Renal cortex interstitium (tissue), 11 donors: ENCODE measurements around the gene COL15A1. TPM values are rescaled to one million over a fixed set of nuclear protein-coding genes. Genes with fewer than 3 reads are reported as not detected.

Experiments
- DNase-seq, 11 donors: peaks; one replicate each; pipeline ENCODE4 v3.0.0-alpha.2; 2013; ENCODE audit warnings: low read depth in 9 of 11, low spot score in 4 of 11; ENCODE audit errors: extremely low read depth in 1 of 11
- polyA plus RNA-seq, 3 donors: library from polyadenylated mRNA; unstranded; fragments of 120-200 nt; gene quantifications; one replicate each; pipeline ENCODE4 v1.2.1, GENCODE V29; 2013; ENCODE audit not compliant: insufficient read length in 3 of 3

Gene COL15A1
- polyA plus RNA-seq, 3 donors = 22.2 to 30.3 (median 23.0) TPM

DNA sequence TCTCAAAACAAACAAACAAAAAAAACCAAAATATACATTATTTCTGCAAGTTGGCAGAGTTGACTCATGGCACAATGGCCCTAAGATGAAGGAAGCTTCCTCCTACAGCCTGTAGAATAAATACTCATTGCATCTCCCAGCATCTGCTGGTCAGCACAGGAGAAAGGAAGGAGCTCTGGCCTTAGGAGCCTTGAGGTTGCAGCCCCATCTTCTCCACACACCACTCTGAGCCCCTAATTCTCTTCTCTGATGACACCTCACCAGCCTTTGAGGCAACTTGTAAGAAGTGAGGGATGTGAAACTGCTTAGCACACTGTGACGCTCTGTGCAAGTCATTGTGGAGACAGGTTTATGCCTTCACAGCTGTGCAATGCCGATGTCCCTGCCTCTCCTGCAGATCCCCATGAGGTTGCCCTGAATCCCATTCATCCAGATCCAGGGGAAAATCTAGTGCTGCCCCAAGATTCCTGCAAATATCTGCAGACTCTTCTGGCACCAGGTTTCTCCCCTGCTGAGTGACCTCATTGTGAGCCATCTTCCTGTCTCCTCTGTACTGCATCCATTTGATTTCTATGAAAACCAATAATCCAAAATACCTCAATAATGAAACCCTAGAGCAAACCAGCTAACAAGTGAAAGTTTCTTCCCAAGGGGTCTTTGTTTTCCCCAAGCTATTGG is 95.9 kb downstream of the COL15A1 start:
- DNase-seq = no peak

DNA sequence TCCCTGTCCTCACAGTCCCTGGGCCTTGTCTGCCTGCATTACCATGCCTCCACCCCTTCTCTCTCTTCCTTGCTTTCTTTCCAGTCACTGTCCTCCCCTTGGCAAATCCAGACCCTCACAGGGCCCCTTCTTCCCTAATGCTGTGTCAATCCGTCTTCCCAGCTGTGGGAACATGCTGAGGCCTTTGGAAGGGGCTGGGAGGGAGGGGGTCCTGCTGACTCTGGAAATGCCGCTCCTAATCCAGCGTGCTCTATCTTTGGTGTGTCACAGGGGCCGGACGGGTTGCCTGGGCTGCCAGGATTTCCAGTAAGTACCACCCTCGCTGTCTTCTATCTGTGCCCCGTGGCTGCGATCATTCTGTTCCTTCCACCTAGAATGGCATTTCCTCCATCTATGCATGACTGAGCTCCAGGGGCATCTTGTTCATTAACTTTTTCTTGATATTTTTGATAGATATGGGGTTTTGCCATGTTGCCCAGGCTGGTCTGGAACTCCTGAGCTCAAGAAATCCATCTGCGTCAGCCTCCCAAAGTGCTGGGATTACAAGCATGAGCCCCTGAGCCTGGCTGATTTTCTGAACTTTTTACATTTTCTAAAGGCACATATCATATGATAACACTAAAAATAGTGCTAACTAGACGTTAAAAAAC is 96.7 kb downstream of the COL15A1 start:
- no peak for DNase-seq

DNA sequence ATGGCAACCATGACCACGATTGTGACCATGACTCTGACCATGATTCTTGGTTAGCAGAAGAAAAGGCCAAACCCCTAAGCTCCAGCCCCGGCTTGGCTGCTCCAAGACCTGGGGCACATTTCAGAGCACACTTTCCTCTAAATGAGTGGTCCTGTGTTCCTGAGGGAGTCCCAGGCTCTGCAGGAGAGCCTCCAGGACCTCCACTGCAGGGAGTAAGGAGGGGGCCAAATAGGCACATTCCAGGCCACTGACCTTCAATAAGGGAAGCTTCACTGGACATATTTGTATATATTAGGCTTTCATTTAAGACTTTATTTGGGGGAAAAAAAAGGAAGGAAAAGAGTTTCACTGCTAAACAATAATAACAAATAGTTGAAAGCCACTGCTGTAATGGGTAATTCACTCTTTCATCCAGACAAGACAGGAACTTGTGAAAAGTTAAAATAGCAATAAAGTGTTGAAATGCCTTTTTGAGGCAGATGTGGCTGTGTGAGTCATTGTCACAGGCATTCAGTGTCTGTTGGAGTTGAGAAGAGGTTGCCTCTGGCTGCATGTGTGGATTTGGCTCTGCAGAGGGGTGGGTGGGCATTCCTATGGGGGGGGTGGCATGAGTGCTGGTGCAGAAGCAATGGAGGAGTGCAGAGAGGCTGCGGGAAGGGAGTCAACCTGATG is 97.3 kb downstream of the COL15A1 start:
- no peak for DNase-seq

DNA sequence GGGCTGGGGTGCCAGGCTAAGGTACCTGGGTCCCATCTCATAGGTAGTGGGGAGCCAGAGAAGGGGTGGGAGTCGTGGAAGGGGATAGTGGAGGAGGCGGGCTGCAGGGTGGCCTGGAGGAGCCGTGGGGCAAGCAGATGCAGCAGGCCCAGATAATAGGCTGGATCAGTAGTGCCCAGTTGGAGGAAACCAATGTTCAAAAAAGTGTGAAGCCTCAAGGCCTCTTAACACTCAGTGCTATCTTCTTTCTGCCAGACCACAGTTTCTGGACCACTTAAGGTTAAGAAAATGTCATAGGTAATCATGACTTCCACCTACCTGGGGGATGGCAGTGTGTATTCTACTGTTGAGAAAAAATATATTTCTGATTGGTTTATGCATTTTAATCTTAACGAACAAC is 97.9 kb downstream of the COL15A1 start:
- DNase-seq = no peak

DNA sequence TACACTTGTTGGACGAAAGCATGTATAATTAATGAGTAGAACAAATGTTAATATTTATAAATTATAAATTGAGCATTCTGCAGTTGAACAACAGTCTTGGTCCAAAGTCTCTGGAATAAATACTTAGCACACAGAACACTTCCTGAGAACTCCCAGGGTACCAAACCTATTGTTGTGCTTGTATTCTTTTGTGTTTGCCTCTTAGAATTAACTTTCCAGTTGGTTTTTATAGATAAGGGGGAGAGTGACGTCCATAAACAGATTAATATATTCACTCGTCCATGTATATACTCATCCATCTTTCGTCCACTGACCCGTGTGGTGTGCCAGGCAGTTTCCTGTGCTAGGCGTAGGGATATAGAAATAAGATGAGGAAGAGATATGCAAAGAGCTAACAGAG is 98.9 kb downstream of the COL15A1 start:
- DNase-seq = no peak

DNA sequence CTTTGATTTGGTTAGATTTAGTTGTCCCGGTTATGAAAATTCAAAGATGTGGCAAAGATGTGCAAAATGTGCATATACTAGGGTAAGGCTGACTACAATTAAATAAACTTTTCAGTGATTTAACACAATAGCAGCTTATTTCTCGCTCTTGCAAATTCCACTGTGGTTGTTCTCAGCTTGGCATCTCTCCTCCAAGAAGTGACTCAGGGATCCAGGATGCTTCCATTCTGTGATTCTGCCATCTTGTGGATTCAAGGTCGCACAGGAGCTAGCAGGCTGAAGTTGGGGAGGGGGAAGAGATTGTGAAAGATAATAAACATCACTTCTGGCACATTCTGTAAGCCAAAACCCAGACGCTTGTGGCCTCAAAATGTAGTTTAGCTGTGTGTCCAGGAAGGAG is 101.1 kb downstream of the COL15A1 start:
- no peak for DNase-seq

DNA sequence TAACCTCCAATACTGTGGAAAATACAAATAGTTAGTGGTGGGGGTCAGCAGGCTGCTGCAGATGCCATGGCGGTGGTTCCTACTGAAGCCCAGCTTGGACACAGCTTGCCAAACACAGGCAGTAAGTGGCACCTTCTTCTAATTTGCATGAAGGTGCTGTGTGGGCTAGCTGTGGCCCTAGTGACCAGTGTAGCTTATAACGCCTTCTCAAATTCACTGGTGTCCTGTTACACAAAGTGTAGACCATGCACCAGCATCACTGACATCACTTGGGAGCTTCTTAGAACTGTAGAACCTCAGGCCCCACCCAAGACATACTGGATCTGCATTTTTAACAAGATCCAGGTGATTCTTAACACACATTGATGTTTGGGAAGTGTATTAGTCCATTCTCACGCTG is 102.4 kb downstream of the COL15A1 start:
- DNase-seq = no peak

DNA sequence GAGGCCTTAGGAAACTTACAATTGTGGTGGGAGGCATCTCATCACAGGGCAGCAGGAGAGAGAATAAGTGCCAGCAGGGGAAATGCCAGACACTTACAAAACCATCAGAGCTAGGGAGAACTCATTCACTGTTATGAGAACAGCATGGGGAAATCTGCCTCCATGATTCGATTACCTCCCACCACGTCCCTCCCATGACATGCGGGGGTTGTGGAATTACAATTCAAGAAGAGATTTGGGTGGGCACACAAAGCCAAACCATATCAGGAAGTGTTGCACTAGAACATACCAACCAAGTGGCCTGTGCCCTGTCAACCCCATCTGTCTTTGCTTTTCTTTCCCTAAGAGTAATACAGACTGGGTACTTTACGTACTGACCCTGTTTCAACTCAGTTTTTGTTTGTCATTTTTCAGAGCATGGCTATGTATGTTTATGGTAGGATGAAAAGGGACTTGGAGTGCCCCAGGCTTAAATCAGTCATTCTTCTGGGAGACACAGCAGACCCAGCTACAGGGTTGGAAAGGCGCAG is 102.9 kb downstream of the COL15A1 start:
- no peak for DNase-seq

DNA sequence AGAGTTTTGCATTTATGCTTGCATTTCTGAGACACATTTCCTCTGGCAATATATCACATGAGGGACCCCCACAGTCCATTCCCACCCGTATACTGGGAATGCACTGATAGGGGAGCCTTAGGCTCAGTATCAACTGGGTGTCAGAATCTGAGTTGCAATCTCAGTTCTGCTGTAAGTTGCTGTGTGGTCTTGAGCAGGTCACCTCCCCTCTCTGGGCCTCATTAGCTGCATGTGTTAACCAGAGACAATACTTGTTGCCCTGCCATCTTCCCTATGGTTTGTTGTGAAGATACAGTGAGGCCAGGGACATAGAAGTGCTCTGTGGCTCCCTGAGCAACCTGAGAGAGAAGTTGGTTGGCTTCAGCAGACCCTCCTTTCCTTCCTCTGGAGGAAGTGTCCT is 105.5 kb downstream of the COL15A1 start:
- no peak for DNase-seq

DNA sequence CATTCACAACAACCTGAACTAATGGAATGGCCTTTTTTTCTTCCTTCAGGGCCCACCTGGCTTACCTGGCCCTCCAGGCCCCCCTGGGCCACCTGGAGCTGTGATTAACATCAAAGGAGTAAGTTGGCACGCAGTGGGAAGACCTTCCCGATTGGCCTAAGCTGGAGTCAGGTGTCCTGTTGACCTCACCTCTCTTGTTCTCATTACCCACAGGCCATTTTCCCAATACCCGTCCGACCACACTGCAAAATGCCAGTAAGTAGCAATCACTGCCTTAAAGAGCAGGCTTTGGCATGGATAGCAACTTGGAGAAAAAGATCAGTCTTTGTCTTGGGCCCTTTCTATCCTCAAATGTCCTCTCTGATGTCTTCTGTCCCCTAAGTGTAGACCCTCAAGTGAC is 105.9 kb downstream of the COL15A1 start:
- DNase-seq = no peak

DNA sequence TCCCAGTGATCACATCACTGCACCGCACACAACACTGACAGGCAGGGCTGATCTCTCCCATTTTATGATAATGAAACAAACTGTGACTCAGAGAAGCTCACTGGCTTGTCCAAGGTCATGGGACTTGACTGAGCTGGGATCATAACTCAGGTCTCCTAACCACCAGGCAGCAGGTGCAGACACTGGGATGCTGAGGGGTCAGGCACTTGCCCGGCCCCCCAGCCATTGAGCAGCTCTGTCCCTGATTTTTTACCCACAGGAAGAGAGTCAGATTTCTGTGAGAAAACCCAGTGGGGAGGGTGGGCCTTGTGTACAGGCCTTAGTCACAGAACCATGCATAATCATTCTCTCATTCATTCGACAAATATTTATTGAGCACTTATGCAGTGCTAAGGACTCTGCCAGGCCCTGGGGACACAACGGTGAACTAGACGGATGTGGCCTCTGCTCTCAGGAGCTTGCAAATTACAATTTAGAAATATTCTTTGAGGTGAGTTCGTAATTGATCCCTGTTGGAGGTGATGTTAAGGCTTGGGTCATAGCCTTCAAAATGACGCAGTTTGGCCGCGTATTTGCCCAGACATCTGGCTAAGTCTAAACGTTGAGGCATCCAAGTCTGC is 106.7 kb downstream of the COL15A1 start:
- no peak for DNase-seq

DNA sequence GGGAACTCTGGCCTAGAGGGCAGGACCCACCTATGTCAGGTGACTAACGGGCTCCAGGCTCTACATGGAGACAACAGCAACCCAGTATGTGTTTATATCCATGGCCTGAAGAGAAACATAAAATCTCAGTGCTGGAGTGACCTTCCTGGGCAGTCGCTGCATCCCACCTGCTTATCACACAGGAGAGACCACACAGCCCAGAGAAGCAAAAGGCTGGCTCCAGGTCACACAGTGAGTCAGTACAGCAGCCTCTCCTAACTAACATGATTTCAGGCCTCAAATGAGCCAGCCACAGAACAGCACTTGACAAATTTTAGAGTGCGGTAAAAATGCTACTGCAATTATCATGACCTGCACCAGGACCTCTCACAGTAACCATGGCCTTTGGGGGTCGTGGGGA is 107.2 kb downstream of the COL15A1 start:
- DNase-seq = no peak

DNA sequence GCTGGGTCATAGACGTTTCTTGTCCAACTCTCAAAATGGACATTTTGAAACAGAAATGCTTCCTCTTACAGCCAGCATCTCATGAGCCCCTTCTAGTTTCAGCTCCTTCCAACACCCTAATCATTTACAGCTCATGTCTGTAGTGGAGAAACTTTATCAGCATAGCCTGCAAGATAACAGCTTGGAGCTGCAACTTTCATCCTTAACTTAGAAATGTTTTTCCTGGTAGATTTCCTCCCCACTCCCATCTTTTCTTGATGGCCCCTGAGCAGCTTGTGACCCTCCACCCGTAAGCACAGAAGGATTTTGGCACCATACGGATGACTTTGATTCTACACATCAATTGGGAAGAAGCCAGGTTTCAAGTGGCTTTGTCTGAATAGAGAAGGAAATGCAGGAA is 107.7 kb downstream of the COL15A1 start:
- DNase-seq = no peak

DNA sequence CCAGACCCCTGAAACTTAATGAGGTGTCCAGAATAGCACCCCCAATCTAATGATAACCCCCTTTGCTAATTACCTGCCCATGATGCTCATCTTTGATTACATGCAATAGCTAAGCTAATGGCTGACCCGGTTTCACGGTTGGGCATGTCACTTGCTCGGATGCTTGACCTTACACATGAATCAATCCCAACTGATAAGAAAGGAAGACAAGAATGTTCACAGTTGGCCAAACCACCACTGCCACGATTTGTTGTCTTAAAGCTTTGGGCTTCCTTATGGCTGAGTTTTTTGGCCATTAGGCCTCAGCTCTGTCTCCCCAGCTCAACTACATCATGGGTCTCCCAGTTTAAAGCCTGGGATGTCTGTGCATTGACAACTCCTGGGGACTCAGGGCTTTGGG is 108.1 kb downstream of the COL15A1 start:
- DNase-seq = no peak

DNA sequence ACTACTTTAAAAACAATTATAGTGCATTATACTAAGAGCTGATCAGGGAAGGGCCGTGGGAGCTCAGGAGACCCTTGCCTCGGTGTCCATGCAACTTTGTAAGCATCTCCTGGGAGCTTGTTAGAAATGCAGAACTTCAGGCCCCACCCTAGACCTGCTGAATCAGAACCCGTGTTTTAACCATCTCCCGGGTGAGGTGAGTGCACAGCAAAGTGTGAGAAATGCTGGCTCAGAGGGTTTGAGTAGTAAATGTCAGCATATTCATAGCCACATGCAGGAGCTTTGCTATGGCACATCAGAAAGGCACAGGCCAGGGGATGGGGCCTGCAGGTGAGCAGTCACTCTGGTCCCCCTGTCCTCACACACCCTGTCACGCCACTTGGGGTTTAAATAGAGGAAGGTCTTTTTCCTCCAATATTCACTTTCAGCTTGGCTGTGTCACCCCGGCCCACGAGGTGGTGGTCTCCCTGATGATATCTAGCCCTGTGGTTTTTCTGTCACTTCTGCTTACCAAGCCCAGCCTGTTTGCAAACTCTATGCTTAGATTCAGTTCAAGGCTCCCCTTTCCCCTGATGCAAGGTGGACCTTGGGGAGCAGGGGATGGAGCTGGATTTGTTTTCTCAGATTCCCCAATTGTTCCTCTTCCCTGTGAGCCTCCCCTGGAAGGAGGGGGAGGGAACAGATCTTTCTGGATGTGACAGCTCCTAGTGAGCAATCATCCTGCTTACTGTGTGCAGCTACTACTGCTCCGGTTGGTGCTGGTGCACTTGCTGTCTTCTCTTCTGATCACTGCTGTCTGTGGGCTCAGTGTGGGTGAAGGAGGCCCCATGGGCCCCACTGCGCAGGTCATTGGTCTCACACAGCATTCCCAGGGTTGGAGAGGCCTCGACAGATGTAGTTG is 109.4 kb downstream of the COL15A1 start:
- DNase-seq = no peak

DNA sequence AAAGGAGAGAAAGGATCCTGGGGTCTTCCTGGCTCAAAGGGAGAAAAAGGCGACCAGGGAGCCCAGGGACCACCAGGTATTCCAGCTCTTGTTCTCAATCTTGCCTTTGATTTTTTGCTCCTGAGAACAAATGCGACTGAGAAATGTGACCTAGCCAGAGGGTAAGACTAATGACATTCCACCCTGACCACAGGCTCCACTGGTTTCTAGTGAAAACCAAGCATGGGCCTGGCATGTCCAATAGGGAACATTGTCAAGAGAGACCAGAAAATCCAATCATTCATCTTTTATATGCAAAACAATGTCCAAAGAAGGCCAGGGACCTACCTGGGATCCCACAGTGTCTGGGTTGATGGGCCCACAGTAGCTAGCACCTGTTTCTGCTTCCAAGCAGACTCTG is 110.9 kb downstream of the COL15A1 start:
- DNase-seq = no peak

DNA sequence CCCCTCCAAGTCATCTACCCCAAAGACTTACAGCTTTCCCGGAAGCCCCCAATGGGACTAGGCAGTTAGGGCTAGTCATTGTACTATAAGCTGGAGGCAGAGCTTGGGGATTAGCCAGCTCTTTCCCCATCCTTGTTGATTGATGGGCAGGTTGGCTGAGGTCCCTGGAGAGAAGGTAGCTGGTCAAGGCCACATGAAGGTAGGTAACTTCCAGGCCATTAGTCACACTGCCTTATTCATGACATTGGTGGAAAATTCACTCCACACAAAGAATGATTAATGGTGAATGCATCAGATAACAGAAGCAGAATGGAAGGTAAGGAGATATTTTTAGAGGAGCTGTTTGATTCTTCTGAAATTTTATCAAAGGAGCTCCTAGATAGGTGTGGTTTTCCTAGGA is 111.7 kb downstream of the COL15A1 start:
- DNase-seq = no peak

DNA sequence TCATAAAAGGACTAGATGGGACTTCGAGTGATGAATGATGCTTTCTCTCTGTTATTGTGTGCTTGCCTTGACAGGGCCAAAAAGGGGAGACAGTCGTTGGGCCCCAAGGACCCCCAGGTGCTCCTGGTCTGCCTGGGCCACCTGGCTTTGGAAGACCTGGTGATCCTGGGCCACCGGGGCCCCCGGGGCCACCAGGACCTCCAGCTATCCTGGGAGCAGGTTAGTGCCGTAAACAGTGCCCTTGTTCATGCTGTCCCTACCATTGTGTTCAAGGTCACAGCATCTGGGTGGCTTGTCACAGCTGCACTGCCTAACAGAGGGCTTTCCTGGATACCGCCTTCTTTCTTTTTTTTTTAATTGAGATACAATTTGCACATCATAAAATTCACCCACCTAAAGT is 112.5 kb downstream of the COL15A1 start:
- DNase-seq = no peak
